NT2/D1 (cell line): ENCODE data around the gene CRYL1.

Source experiments
- DNase-seq: peaks from one replicate; pipeline ENCODE4 v3.0.0-alpha.2; 2011; ENCODE audit warnings: low read depth, low spot score
- H3K27me3 ChIP-seq: 2 replicates; pipeline ENCODE4 v1.6.0; 2011; ENCODE audit warnings: mild to moderate bottlenecking; ENCODE audit not compliant: insufficient read length, insufficient read depth
- H3K36me3 ChIP-seq: 2 replicates; pipeline ENCODE4 v1.6.1; 2011; ENCODE audit warnings: mild to moderate bottlenecking, low read length, mixed read lengths; ENCODE audit not compliant: insufficient read depth, insufficient read length
- H3K4me1 ChIP-seq: 2 replicates; pipeline ENCODE4 v1.5.1; 2011; ENCODE audit not compliant: insufficient read depth, insufficient read length
- H3K4me3 ChIP-seq: 2 replicates; pipeline ENCODE4 v1.5.1; 2011; ENCODE audit warnings: low read depth; ENCODE audit not compliant: insufficient read length
- H3K9ac ChIP-seq: 2 replicates; pipeline ENCODE4 v1.6.0; 2011; ENCODE audit warnings: low read depth; ENCODE audit not compliant: insufficient read length
- H3K9me3 ChIP-seq: 2 replicates; pipeline ENCODE4 v1.5.1; 2011; ENCODE audit warnings: mild to moderate bottlenecking, low read length; ENCODE audit not compliant: insufficient read depth
- SUZ12 ChIP-seq: IDR thresholded peaks from 2 replicates; pipeline ENCODE4 v1.6.1; 2011; ENCODE audit not compliant: insufficient read length, insufficient read depth; ENCODE audit errors: extremely low read depth
- YY1 ChIP-seq: IDR thresholded peaks from 2 replicates; pipeline ENCODE4 v1.6.1; 2011; ENCODE audit not compliant: insufficient read length, insufficient read depth
- ZNF274 ChIP-seq: IDR thresholded peaks from 2 replicates; pipeline ENCODE4 v1.6.1; 2011; ENCODE audit warnings: mild to moderate bottlenecking, low read depth, low read length

The CRYL1 gene

DNA sequence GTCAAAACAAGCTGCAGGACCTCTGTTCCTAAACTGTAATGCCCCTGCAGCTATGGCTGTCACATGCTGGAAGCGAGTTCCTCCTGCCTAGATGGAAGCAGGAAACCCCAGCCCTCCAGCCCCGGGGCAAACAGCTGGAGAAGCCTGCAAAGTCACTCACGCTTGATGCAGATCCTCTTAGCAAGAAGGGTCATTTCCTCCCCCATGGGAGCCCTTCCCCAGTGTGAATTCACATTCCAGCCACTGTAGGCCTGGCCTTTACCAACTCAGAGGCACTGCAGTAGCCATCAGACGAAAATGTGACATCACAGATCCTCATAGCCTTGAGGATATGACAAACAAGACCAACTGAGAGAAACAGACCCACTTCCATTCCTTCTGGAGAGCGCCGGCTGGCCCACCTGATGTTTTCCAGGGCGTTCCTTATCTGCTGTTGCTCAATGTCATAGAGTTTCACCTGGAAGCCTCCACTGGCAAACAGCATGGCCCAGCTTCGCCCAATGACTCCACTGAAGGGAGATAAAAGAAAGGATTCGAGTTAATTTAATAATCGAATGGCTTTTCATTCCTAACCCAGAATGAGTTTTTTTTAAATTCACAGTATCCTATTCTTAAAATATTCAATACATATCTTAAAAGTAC lies 13.5 kb downstream of the CRYL1 start:
- Histone ChIP-seq H3K27me3 (no peaks in the 10 kb centered on the region), H3K4me1 (no peaks in the 10 kb centered on the region), H3K9me3 (no peaks in the 10 kb centered on the region), H3K36me3 (no peaks in the 10 kb centered on the region), H3K4me3 (no peak overlapping the region), H3K9ac (no peak overlapping the region)
- DNase-seq = no peak
- no peak for TF ChIP-seq SUZ12
- TF ChIP-seq ZNF274 = no peak
- no peak for TF ChIP-seq YY1

DNA sequence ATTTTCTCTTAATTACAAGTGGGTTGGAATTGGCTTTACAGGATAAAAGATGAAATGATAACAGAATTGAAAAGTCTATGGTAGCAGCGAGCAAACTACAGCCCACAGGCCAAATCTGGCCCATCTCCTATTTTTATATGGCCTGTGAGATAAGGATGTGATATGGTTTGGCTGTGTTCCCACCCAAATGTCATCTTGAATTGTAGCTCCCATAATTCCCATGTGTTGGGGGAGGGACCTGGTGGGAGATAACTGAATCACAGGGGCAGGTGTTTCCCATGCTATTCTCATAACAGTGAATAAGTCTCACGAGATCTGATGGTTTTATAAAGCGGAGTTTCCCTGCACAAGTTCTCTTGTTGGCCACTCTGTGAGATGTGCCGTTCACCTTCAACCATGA lies 19.0 kb downstream of the CRYL1 start:
- no peak for DNase-seq
- no peak overlapping the region for H3K9ac ChIP-seq
- H3K4me1 ChIP-seq = no peaks in the 10 kb centered on the region
- H3K27me3 ChIP-seq = no peaks in the 10 kb centered on the region
- no peak for TF ChIP-seq SUZ12
- no peak for TF ChIP-seq YY1
- TF ChIP-seq ZNF274 = no peak
- H3K36me3 ChIP-seq = no peaks in the 10 kb centered on the region
- no peak overlapping the region for H3K4me3 ChIP-seq
- no peaks in the 10 kb centered on the region for H3K9me3 ChIP-seq

DNA sequence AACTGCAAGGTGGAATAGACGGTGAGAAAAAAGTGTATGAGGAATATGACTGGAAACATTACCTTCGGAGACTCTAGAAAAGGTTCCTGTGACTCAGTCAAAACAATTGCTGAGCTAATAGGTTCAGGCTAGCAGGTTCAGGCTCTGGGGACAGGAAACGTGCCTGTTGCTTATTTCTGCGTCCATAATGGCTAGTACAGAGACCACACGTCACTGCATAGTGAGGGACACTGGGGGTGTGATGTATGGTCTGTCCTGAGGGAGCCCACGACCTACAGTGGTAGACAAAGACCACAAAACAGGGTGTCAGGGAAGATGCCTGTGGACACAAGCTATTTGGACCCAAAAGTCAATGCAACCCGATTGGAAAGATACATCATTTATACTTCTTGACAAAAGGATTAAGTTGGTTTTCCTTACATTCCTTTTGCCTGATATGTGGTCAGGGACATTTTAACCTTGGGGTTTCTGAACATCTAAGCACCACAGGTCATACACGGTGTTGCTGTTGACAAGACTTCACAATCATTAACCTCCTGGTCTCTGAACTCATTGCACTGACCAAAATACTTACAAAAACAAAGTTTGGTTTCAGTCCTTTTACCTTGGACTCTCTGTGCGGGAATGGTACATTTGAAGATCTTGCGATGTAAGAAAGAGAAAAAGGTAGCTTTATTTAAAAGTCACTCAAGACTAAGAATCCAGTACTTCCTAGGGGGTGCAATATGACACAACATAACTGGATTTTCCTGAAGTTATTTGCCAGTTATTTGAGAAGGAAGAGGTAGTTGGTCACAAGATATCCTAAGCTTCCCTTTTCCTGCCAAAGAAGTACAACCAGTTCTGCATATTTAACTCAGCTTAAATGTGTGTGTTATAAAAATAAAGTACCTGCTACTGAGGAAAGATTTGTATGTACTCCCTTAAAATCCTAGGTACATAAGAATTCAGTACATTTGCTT lies 20.0 kb downstream of the CRYL1 start:
- no peak for DNase-seq
- Histone ChIP-seq H3K9me3 (no peaks in the 10 kb centered on the region), H3K9ac (no peak overlapping the region), H3K27me3 (no peaks in the 10 kb centered on the region), H3K36me3 (no peaks in the 10 kb centered on the region), H3K4me3 (no peak overlapping the region), H3K4me1 (no peaks in the 10 kb centered on the region)
- TF ChIP-seq YY1 (no peak), SUZ12 (no peak)

DNA sequence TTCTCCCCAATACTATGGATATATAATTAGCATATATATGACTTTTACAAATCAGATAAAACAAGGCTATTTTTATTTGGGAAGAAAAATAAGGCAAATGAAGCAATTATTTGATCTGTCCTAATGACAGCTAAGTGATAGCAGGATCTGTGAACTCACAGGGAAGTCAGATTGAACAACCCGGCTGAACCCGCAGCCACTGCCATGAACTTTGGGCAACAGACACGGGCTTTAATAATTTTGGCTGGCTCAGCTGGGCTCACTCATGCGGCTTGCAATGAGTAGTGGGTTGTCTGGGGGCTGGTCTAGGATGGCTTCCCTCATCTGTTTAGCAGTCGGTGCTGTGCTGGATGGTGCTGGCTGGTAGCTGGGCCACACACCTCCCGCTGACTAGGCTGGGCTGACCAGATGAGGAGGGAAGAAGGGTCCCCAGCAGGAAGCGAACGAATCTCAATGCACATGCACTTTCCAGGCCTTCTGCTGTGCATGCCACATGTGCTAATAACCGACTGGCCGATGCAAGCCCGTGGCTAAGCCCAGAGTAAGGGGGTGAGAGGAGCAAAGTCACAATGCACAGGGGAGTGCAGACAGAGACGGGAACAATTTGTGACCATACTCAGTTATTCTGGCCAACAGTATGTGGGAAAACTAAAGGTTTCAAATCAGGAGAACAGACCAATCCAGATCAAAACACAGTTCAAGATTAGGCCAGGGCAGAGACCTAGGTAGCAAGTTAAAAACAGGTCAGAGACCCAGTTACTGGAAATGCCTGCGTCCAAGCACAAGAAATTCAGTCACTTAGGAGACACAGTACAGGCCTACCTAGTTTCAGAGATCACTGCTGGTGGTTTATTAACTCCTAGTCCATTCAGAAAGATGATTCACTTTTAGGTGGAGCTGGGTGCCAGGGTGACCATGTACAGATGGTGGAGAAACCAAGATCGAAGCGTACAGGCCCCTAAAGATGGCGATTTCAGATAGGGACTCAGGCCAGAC lies 22.3 kb downstream of the CRYL1 start:
- H3K4me1 ChIP-seq = no peaks in the 10 kb centered on the region
- no peaks in the 10 kb centered on the region for H3K27me3 ChIP-seq
- DNase-seq = no peak
- H3K36me3 ChIP-seq = no peaks in the 10 kb centered on the region
- no peak overlapping the region for H3K9ac ChIP-seq
- TF ChIP-seq ZNF274 (no peak), SUZ12 (no peak), YY1 (no peak)
- H3K4me3 ChIP-seq = no peak overlapping the region
- no peaks in the 10 kb centered on the region for H3K9me3 ChIP-seq

DNA sequence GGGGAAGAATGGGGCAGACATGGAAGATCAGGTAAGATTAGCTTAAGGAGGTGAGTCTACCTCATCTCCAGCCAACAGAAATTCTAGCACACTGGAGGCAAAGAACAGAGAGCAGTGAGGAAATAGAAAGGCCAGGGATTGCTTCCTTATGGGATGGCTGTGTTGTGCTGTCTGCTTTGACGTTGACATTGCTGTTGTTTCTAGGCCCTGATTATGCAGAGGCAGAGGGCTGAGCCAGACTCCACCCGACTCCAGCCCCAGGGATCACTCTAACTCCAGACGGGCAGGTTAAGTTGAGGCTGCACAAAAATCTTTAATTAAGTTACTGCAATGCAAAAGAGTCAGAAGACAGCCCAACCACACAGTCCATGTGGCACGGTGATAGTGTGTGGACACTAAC lies 24.1 kb downstream of the CRYL1 start:
- Histone ChIP-seq H3K4me3 (no peak overlapping the region), H3K4me1 (no peaks in the 10 kb centered on the region), H3K36me3 (no peaks in the 10 kb centered on the region), H3K9ac (no peak overlapping the region), H3K27me3 (no peaks in the 10 kb centered on the region), H3K9me3 (no peaks in the 10 kb centered on the region)
- TF ChIP-seq SUZ12 (no peak), YY1 (no peak), ZNF274 (no peak)
- DNase-seq = no peak

DNA sequence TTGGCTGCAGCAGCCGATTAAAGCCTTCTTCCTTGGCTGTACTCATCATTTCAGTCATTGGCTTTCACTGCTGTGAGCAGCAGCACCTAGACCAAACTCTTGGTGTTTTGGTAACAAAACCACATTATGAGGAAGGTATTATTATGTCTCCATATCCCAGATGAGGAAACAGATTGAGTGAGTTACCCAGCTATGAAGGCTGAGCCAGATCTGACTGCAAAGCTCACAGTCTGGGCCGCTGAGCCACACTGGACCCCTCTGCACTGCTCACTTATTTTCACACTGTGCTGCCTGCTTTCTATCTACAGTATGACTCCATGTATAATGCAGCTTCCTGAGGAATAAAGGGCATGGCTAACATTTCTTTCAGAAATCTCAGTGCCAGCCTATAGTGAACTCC lies 24.5 kb downstream of the CRYL1 start:
- Histone ChIP-seq H3K4me1 (no peaks in the 10 kb centered on the region), H3K4me3 (no peak overlapping the region), H3K36me3 (no peaks in the 10 kb centered on the region), H3K9me3 (no peaks in the 10 kb centered on the region), H3K9ac (no peak overlapping the region), H3K27me3 (no peaks in the 10 kb centered on the region)
- no peak for DNase-seq
- TF ChIP-seq ZNF274 = no peak
- no peak for TF ChIP-seq SUZ12
- TF ChIP-seq YY1 = no peak
